H9 (cell line): ENCODE data around the gene NKAIN4. TPM values are rescaled to one million over a fixed set of nuclear protein-coding genes. Genes with fewer than 3 reads are reported as not detected.

Experiments used
- DNase-seq: peaks from one replicate; pipeline ENCODE4 v3.0.0-alpha.2; 2017
- H2AFZ ChIP-seq: one replicate; pipeline ENCODE4 v1.6.1; 2013; ENCODE audit warnings: mild to moderate bottlenecking, low read length, control low read depth, moderate library complexity
- H2AK5ac ChIP-seq: 2 replicates; pipeline ENCODE4 v1.6.1; 2013; ENCODE audit warnings: low read length, control low read depth, mixed read lengths; ENCODE audit not compliant: insufficient read length
- H2BK120ac ChIP-seq: one replicate; pipeline ENCODE4 v1.6.1; 2013; ENCODE audit warnings: low read depth, mild to moderate bottlenecking, low read length, control low read depth, inconsistent platforms; ENCODE audit not compliant: poor library complexity, severe bottlenecking
- H2BK12ac ChIP-seq: 2 replicates; pipeline ENCODE4 v1.6.1; 2013; ENCODE audit warnings: low read length, control low read depth, mixed read lengths, low read depth; ENCODE audit not compliant: insufficient read length
- H2BK15ac ChIP-seq: 2 replicates; pipeline ENCODE4 v1.6.1; 2013; ENCODE audit warnings: low read depth, low read length, control low read depth
- H2BK20ac ChIP-seq: one replicate; pipeline ENCODE4 v1.6.1; 2013; ENCODE audit warnings: low read depth, mild to moderate bottlenecking, low read length, control low read depth, inconsistent platforms; ENCODE audit not compliant: poor library complexity, severe bottlenecking
- H2BK5ac ChIP-seq: 2 replicates; pipeline ENCODE4 v1.6.1; 2013; ENCODE audit warnings: low read length, control low read depth, mixed read lengths; ENCODE audit not compliant: insufficient read length
- H3K14ac ChIP-seq: 2 replicates; pipeline ENCODE4 v1.6.1; 2013; ENCODE audit warnings: low read length, control low read depth; ENCODE audit not compliant: insufficient read depth
- H3K18ac ChIP-seq: 2 replicates; pipeline ENCODE4 v1.6.1; 2013; ENCODE audit warnings: low read depth, mild to moderate bottlenecking, mixed read lengths, low read length, control low read depth; ENCODE audit not compliant: insufficient read length
- H3K23ac ChIP-seq: 2 replicates; pipeline ENCODE4 v1.6.1; 2013; ENCODE audit warnings: low read length, control low read depth, mixed read lengths, low read depth; ENCODE audit not compliant: insufficient read length
- H3K23me2 ChIP-seq: 2 replicates; pipeline ENCODE4 v1.6.1; 2013; ENCODE audit warnings: low read depth, mild to moderate bottlenecking, mixed read lengths, low read length, control low read depth; ENCODE audit not compliant: insufficient read length, poor library complexity, severe bottlenecking
- H3K27ac ChIP-seq: 2 replicates; pipeline ENCODE4 v1.5.1; 2013; ENCODE audit warnings: low read length, control low read depth, mixed read lengths, low read depth; ENCODE audit not compliant: insufficient read length
- H3K27me3 ChIP-seq: 2 replicates; pipeline ENCODE4 v1.6.1; 2013; ENCODE audit warnings: low read length, control low read depth, inconsistent platforms; ENCODE audit not compliant: insufficient read depth
- H3K4ac ChIP-seq: 2 replicates; pipeline ENCODE4 v1.6.1; 2013; ENCODE audit warnings: low read depth, mild to moderate bottlenecking, control low read depth, inconsistent platforms, low read length, moderate library complexity
- H3K4me1 ChIP-seq: 2 replicates; pipeline ENCODE4 v1.6.1; 2013; ENCODE audit warnings: low read length, control low read depth, inconsistent platforms; ENCODE audit not compliant: insufficient read depth
- H3K4me2 ChIP-seq: 2 replicates; pipeline ENCODE4 v1.6.1; 2013; ENCODE audit warnings: low read length, control low read depth, mixed read lengths; ENCODE audit not compliant: insufficient read length, insufficient read depth
- H3K56ac ChIP-seq: 2 replicates; pipeline ENCODE4 v1.6.1; 2013; ENCODE audit warnings: low read depth, mild to moderate bottlenecking, mixed read lengths, low read length, control low read depth; ENCODE audit not compliant: insufficient read length
- H3K79me1 ChIP-seq: 2 replicates; pipeline ENCODE4 v1.6.1; 2013; ENCODE audit warnings: low read depth, mild to moderate bottlenecking, moderate library complexity, low read length, control low read depth, inconsistent platforms; ENCODE audit not compliant: insufficient read depth, poor library complexity, severe bottlenecking
- H3K79me2 ChIP-seq: 2 replicates; pipeline ENCODE4 v1.6.1; 2013; ENCODE audit warnings: low read length, control low read depth, inconsistent platforms; ENCODE audit not compliant: insufficient read depth
- H3K9ac ChIP-seq: 2 replicates; pipeline ENCODE4 v1.6.1; 2013; ENCODE audit warnings: low read length, control low read depth, mixed read lengths; ENCODE audit not compliant: insufficient read length; ENCODE audit errors: extremely low read depth
- H3K9me3 ChIP-seq: one replicate; pipeline ENCODE4 v1.6.1; 2013; ENCODE audit warnings: low read depth, low read length, inconsistent platforms; ENCODE audit not compliant: control insufficient read depth
- H3T11ph ChIP-seq: one replicate; pipeline ENCODE4 v1.6.1; 2013; ENCODE audit warnings: mild to moderate bottlenecking, low read length, control low read depth, inconsistent platforms
- H4K20me1 ChIP-seq: one replicate; pipeline ENCODE4 v1.6.1; 2013; ENCODE audit not compliant: control insufficient read depth, insufficient read length, insufficient read depth
- H4K5ac ChIP-seq: 2 replicates; pipeline ENCODE4 v1.6.1; 2013; ENCODE audit warnings: low read depth, mild to moderate bottlenecking, mixed read lengths, low read length, control low read depth; ENCODE audit not compliant: insufficient read length
- H4K8ac ChIP-seq: replicated peaks from 2 replicates; pipeline ENCODE4 v1.6.1; 2013; ENCODE audit warnings: low read length, control low read depth, mixed read lengths, low read depth; ENCODE audit not compliant: insufficient read length
- H4K91ac ChIP-seq: 2 replicates; pipeline ENCODE4 v1.6.1; 2013; ENCODE audit warnings: low read depth, mild to moderate bottlenecking, moderate library complexity, mixed read lengths, low read length, control low read depth; ENCODE audit not compliant: insufficient read length
- H3K27ac Mint-ChIP-seq, 3 experiments: 2 replicates in 2 of 3; 3 replicates in 1 of 3; pipeline ENCODE4 v1.8.0; 2020 to 2021; ENCODE audit warnings: mixed read lengths in 3 of 3, mild to moderate bottlenecking in 1 of 3, moderate library complexity in 1 of 3
- H3K27me3 Mint-ChIP-seq: 2 replicates; pipeline ENCODE4 v1.8.0; 2021; ENCODE audit warnings: low read depth, mild to moderate bottlenecking, moderate library complexity, mixed read lengths
- H3K36me3 Mint-ChIP-seq, 3 experiments: 2 replicates in 2 of 3; 3 replicates in 1 of 3; pipeline ENCODE4 v1.8.0; 2020 to 2021; ENCODE audit warnings: low read depth in 3 of 3, mixed read lengths in 3 of 3; ENCODE audit not compliant: insufficient read depth in 1 of 3
- H3K4me1 Mint-ChIP-seq, 2 experiments: 2 replicates each; pipeline ENCODE4 v1.8.0; 2020; ENCODE audit warnings: mixed read lengths in 2 of 2
- H3K4me3 Mint-ChIP-seq, 2 experiments: 2 replicates in 1 of 2; 3 replicates in 1 of 2; pipeline ENCODE4 v1.8.0; 2020 to 2021; ENCODE audit warnings: mild to moderate bottlenecking in 2 of 2, mixed read lengths in 2 of 2, moderate library complexity in 1 of 2
- H3K9me3 Mint-ChIP-seq, 2 experiments: 2 replicates in 1 of 2; 3 replicates in 1 of 2; pipeline ENCODE4 v1.8.0; 2020; ENCODE audit warnings: mild to moderate bottlenecking in 2 of 2, mixed read lengths in 2 of 2, moderate library complexity in 1 of 2
- WGBS: extraction: QIAGEN DNeasy Blood & Tissue Kit; methylation state at CpG from one replicate; pipeline ENCODE4 v1.1.7; 2013; ENCODE audit warnings: missing lambda C conversion rate, low lambda C conversion rate, mixed read lengths; ENCODE audit not compliant: insufficient read length; ENCODE audit errors: extremely low coverage; 5-methylcytosine and 5-hydroxymethylcytosine counted together
- total RNA-seq: library from RNA; stranded (reverse); gene quantifications from 2 replicates; pipeline ENCODE4 v1.2.1, GENCODE V29; 2021
- TF ChIP-seq, protein P1 (sequence below): fragments of 200-600 bp; sonication (generic); conservative IDR thresholded peaks from 3 replicates; pipeline ENCODE4 v1.8.0; 2021; ENCODE audit warnings: antibody characterized with exemption, mild to moderate bottlenecking

NKAIN4 gene
- total RNA-seq, 1 experiment from 2014 or later: 20.9 TPM

DNA sequence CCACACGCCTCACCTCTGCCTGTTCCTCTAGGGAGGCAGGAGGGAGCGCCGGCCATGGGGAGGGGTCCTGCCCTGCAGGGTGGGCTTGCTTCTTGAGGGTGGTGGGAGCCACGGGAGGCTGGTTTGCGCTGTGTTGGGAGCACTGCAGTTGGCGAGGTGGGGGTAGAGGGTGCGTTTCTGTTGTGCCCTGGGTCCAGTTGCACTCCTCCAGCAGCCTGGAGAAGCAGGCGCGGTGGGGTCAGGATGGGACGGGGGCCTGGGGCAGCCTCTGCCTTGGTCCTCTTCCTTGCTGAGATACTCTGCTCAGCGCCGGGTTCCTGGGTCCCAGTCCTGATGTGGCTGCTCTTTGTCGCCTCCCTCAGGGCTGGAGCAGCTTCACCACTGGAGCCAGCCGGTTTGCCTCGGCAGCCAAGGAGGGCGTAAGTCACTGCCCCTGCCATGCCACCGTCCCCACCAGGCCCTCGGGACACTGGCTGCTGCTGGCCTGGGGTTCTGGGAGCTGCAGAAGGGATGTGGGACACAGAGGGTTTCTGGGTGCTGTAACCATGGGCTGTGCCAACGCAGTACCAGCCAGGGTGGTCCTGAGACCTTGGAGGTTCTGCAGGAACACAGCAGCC, 26.8 kb upstream of the NKAIN4 start:
- no peak overlapping the region for H3K9ac ChIP-seq
- Mint-ChIP-seq H3K4me3 (no peak overlapping the region), H3K36me3 (peaks cover 18 to 72% (median 65%) of the 10 kb centered on the region in 3 experiments; a peak in 6 of 7 replicates), H3K4me1 (no peaks in the 10 kb centered on the region), H3K27me3 (no peaks in the 10 kb centered on the region), H3K9me3 (no peaks in the 10 kb centered on the region), H3K27ac (0 out of 7 replicates have a peak overlapping the region, but pooled peaks of 1 of the 3 experiments have one; percentile 60)
- no peak overlapping the region for H3K18ac ChIP-seq
- WGBS: no CpG with 5 or more reads among the region's 19 CpGs
- TF ChIP-seq, protein P1, sequence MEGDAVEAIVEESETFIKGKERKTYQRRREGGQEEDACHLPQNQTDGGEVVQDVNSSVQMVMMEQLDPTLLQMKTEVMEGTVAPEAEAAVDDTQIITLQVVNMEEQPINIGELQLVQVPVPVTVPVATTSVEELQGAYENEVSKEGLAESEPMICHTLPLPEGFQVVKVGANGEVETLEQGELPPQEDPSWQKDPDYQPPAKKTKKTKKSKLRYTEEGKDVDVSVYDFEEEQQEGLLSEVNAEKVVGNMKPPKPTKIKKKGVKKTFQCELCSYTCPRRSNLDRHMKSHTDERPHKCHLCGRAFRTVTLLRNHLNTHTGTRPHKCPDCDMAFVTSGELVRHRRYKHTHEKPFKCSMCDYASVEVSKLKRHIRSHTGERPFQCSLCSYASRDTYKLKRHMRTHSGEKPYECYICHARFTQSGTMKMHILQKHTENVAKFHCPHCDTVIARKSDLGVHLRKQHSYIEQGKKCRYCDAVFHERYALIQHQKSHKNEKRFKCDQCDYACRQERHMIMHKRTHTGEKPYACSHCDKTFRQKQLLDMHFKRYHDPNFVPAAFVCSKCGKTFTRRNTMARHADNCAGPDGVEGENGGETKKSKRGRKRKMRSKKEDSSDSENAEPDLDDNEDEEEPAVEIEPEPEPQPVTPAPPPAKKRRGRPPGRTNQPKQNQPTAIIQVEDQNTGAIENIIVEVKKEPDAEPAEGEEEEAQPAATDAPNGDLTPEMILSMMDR: peak; percentile 69
- H2AFZ ChIP-seq: no peak overlapping the region
- no peak overlapping the region for H3T11ph ChIP-seq
- H3K27me3 ChIP-seq: no peaks in the 10 kb centered on the region
- no peak overlapping the region for H2BK120ac ChIP-seq
- no peak overlapping the region for H2BK12ac ChIP-seq
- no peak overlapping the region for H2AK5ac ChIP-seq
- no peak overlapping the region for H3K4ac ChIP-seq
- H4K91ac ChIP-seq: no peak overlapping the region
- H3K4me2 ChIP-seq: no peak overlapping the region
- no peaks in the 10 kb centered on the region for H3K79me1 ChIP-seq
- H3K23ac ChIP-seq: no peak overlapping the region
- H4K8ac ChIP-seq: no peak overlapping the region
- no peak overlapping the region; the same call in 1 of the 2 replicates for H3K14ac ChIP-seq
- no peak overlapping the region for H2BK15ac ChIP-seq
- DNase-seq: peak; percentile 68
- H3K56ac ChIP-seq: no peak overlapping the region
- H3K9me3 ChIP-seq: no peaks in the 10 kb centered on the region
- no peaks in the 10 kb centered on the region for H3K4me1 ChIP-seq
- no peaks in the 10 kb centered on the region for H4K20me1 ChIP-seq
- no peak overlapping the region for H3K27ac ChIP-seq
- peaks cover 3% of the 10 kb centered on the region for H3K23me2 ChIP-seq
- H2BK5ac ChIP-seq: no peak overlapping the region
- H2BK20ac ChIP-seq: no peak overlapping the region
- H3K79me2 ChIP-seq: no peaks in the 10 kb centered on the region; the same call in 1 of the 2 replicates
- no peak overlapping the region for H4K5ac ChIP-seq
